ENCODE measurements around the gene PSME2.

PSME2 gene

DNA sequence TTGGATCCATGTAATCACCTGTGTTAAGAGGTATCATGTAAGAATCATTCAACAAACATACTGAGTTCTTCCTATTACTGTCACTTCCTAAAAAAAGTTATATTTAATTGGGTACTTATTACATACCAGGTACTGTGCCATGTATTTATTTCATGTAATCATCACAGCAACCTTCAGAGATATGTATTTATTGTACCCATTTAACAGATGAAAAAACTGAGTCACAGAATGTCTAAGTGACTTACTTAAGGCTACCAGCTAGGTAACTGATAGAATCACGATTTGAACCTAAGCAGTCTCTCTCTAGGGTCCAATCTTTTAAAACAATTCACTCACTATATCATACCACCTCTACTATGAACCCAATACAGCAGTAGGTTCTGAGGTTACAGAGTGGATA lies 2.0 kb downstream of the PSME2 start:
- Histone ChIP-seq H3K27ac (no peak overlapping the region), H3K4me3 (ENCODE audit: low read depth, low read length) (no peak overlapping the region), H3K36me3 (peaks cover 32% of the 10 kb centered on the region), H3K9me3 (ENCODE audit: severe bottlenecking) (no peaks in the 10 kb centered on the region), H3K27me3 (ENCODE audit: insufficient read depth, low read depth, severe bottlenecking) (no peaks in the 10 kb centered on the region)
- TF ChIP-seq, protein P1, sequence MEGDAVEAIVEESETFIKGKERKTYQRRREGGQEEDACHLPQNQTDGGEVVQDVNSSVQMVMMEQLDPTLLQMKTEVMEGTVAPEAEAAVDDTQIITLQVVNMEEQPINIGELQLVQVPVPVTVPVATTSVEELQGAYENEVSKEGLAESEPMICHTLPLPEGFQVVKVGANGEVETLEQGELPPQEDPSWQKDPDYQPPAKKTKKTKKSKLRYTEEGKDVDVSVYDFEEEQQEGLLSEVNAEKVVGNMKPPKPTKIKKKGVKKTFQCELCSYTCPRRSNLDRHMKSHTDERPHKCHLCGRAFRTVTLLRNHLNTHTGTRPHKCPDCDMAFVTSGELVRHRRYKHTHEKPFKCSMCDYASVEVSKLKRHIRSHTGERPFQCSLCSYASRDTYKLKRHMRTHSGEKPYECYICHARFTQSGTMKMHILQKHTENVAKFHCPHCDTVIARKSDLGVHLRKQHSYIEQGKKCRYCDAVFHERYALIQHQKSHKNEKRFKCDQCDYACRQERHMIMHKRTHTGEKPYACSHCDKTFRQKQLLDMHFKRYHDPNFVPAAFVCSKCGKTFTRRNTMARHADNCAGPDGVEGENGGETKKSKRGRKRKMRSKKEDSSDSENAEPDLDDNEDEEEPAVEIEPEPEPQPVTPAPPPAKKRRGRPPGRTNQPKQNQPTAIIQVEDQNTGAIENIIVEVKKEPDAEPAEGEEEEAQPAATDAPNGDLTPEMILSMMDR (IDR thresholded peaks at IDR 0.05; ENCODE audit: low read depth, low read length): no peak
- DNase-seq: no peak

DNA sequence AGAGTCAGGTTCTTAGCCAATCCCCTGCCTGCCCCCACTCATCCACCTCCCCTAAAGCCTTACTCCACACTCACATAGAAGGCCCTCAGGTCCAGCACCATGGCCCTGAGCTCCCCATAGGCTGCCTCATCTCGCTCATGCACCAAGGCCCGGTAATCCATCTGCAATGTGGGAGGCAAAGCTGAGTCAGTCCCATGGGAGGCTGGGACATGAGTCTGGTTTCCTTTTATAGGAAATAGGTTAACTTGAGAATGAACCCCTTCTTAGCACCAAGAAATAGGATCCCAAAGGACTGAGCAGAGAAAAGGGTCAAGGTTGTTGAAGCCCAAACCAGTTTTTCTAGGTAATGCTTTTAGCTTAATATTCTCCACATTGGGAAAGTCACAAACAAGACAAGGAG lies 2.9 kb downstream of the PSME2 start:
- Histone ChIP-seq H3K9me3 (ENCODE audit: severe bottlenecking) (no peaks in the 10 kb centered on the region), H3K36me3 (peaks cover 32% of the 10 kb centered on the region), H3K4me3 (ENCODE audit: low read depth, low read length) (no peak overlapping the region), H3K27ac (no peak overlapping the region), H3K27me3 (ENCODE audit: insufficient read depth, low read depth, severe bottlenecking) (no peaks in the 10 kb centered on the region)
- no peak for DNase-seq
- TF ChIP-seq, protein P1 (IDR thresholded peaks at IDR 0.05; ENCODE audit: low read depth, low read length): no peak

DNA sequence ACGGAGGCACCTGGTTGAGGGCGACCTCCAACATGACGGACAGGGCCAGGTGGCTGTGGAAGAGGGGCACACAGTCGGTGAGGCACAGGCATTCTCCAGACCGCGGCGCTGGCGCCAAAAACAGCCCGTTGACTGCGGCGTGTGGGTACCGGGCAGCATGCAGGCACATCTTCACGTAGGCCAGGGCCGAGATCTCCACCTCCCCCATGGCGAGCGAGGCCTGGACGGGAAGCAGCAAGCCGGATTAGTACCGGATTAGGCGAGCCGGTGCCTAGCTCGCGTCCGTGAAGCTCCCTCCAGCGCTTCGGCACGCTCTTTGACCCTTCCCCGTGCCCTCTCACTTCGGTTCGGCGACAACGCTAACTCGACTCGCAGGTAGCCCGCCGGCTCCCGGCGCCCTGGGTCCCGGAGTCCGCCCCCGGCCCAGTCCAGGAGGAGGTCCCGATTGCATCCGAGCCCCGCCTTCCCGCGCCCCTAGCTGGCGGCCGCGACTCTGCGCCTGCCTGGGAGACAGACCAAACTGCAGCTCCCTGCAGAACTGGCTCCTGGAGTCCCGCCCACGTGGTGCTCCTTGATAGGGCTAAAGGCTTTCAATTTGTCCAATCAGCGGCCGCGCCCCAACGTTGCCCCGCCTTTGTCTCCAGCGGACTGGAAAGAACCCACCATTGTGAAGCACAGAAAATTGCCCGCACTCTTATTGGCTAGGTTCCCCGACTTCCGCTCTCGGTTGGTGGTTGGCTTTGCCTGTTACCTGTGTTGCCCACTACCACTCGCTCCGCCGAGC lies 5.1 kb downstream of the PSME2 start, which contains the start of gene EMC9:
EMC9 (minus strand) TSS at position 495 of the 784 bp plus-strand sequence; CDS start at position 208, 287 bp downstream.
- peaks cover 44% of the 10 kb centered on the region for H3K36me3 ChIP-seq

DNA sequence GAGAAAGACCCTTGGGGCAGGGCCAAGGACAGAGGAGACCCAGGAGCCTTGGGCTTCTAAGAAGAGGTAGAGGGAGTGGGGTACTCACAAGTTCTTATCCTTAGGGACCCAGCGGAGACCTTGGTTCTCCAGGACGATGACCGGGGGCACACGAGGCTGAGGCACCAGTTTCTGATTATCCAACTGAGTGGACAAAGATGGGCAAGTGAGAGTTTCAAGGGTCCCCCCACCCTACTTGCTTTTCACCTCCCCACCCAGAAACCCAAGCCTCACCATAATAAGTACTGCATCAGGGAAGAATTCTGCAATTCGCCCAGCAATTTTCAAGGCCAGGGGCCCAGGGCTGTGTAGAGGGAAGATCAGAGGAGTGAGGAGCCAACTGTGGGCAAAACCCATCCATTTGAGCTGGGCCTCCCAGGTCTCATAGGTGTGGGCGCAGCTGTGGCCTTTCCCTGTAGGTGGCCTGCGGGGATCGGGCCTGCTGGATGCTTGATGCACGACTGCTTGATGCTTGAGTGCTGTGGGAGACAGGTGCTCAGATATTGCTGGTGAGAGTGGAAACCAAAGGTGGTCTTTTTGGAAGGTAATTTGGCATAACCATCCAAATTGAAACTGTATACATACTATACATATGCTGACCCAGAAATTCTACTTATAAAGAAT lies 7.0 kb downstream of the PSME2 start:
- Histone ChIP-seq H3K9me3 (ENCODE audit: severe bottlenecking) (no peaks in the 10 kb centered on the region), H3K36me3 (peaks cover 38% of the 10 kb centered on the region), H3K27me3 (ENCODE audit: insufficient read depth, low read depth, severe bottlenecking) (no peaks in the 10 kb centered on the region), H3K4me3 (ENCODE audit: low read depth, low read length) (peak overlapping the region; percentile 87), H3K27ac (peak overlapping the region; percentile 96; the same call in 1 of the 2 replicates)
- DNase-seq: peak; percentile 35
- TF ChIP-seq, protein P1 (IDR thresholded peaks at IDR 0.05; ENCODE audit: low read depth, low read length): peak; percentile 23; the same call in 1 of the 2 replicates

More for the DNA sequence above, 5.1 kb downstream of the PSME2 start, which contains the start of gene EMC9:
- peak within 1 kb of the TSS; percentile 87 for H3K4me3 ChIP-seq (ENCODE audit: low read depth, low read length)
- no peaks in the 10 kb centered on the region for H3K27me3 ChIP-seq (ENCODE audit: insufficient read depth, low read depth, severe bottlenecking)
- peak within 1 kb of the TSS; percentile 96 for H3K27ac ChIP-seq
- TF ChIP-seq, protein P1 (IDR thresholded peaks at IDR 0.05; ENCODE audit: low read depth, low read length): peak; percentile 39
- peak; percentile 100 for DNase-seq
- H3K9me3 ChIP-seq (ENCODE audit: severe bottlenecking): no peaks in the 10 kb centered on the region

DNA sequence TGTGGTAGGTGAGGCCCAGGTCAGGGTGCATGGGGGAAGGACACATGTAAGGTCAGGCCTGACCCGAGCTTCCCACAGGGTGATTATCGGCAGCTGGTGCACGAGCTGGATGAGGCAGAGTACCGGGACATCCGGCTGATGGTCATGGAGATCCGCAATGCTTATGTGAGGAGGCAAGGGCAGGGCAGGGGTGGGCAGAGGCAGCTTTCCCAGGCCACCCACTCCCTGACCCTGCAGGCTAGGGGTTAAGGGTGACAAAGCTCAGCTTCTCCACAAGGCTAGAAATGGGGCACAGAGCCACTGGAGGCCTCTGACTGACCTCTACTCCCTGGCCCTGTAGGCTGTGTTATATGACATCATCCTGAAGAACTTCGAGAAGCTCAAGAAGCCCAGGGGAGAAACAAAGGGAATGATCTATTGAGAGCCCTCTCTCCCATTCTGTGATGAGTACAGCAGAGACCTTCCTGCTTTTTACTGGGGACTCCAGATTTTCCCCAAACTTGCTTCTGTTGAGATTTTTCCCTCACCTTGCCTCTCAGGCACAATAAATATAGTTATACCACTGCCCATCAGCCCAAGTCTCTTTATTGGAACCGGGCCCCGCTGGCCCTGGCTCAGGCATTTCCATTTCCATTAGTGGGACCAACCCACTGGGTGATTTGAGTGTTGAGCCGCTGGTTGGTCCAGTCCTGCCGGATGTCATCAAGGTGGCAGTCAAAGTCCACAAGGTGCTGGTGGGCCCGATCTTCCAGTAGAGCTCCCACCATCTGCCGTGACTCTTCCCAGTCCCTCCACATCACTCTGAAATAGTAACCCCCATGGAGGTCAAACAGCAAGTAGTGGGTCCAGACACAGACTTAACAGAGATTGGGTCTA lies 7.8 kb downstream of the PSME2 start:
- TF ChIP-seq, protein P1 (IDR thresholded peaks at IDR 0.05; ENCODE audit: low read depth, low read length): no peak
- H3K9me3 ChIP-seq (ENCODE audit: severe bottlenecking): no peaks in the 10 kb centered on the region
- no peak overlapping the region for H3K27ac ChIP-seq
- peak; percentile 50 for DNase-seq
- H3K4me3 ChIP-seq (ENCODE audit: low read depth, low read length): no peak overlapping the region
- H3K36me3 ChIP-seq: peaks cover 31% of the 10 kb centered on the region
- no peaks in the 10 kb centered on the region for H3K27me3 ChIP-seq (ENCODE audit: insufficient read depth, low read depth, severe bottlenecking)

All from WERI-Rb-1 (cell line).